Measurements from ENCODE around the gene WDR7. TPM values are rescaled to one million over a fixed set of nuclear protein-coding genes. Genes with fewer than 3 reads are reported as not detected.

WDR7 gene
- total and polyA plus RNA-seq, 12 donors: 3.1 to 32.6 (median 28.0) TPM

DNA sequence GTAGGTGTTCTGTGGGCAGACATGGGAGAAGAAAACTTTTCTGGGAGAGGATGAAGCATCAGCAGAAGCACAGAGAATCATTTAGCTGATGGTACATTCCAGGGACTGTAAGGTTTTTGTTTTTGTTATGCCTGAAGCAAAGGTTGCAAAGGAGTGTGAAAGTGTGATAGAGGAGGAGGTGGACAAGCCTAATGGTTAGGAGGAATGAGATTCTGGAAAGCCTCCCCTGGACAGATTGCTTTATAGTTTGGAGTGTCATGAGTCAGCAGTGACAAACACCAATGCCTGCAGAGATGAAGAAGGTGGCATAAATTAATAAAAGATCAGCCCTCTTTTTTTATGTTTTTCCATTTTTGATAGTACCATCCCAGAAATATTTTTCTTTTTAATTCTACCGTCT is 324.1 kb downstream of the WDR7 start:
- no peak for DNase-seq
- Histone ChIP-seq H3K27me3 (no peaks in the 10 kb centered on the region), H3K4me1 (no peaks in the 10 kb centered on the region), H3K9me3 (no peaks in the 10 kb centered on the region), H3K36me3 (peaks cover 0 to 16% (median 4%) of the 10 kb centered on the region in 9 donors), H3K4me3 (no peak overlapping the region), H3K27ac (no peak overlapping the region)
- intact Hi-C loops (cut with DNase I): no loop called here
- no peak for ATAC-seq
- 96 to 97% methylated on average over 1 of the region's 1 CpG for WGBS, 2 donors
- TF ChIP-seq, protein P1, sequence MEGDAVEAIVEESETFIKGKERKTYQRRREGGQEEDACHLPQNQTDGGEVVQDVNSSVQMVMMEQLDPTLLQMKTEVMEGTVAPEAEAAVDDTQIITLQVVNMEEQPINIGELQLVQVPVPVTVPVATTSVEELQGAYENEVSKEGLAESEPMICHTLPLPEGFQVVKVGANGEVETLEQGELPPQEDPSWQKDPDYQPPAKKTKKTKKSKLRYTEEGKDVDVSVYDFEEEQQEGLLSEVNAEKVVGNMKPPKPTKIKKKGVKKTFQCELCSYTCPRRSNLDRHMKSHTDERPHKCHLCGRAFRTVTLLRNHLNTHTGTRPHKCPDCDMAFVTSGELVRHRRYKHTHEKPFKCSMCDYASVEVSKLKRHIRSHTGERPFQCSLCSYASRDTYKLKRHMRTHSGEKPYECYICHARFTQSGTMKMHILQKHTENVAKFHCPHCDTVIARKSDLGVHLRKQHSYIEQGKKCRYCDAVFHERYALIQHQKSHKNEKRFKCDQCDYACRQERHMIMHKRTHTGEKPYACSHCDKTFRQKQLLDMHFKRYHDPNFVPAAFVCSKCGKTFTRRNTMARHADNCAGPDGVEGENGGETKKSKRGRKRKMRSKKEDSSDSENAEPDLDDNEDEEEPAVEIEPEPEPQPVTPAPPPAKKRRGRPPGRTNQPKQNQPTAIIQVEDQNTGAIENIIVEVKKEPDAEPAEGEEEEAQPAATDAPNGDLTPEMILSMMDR (IDR thresholded peaks at IDR 0.05): no peak

DNA sequence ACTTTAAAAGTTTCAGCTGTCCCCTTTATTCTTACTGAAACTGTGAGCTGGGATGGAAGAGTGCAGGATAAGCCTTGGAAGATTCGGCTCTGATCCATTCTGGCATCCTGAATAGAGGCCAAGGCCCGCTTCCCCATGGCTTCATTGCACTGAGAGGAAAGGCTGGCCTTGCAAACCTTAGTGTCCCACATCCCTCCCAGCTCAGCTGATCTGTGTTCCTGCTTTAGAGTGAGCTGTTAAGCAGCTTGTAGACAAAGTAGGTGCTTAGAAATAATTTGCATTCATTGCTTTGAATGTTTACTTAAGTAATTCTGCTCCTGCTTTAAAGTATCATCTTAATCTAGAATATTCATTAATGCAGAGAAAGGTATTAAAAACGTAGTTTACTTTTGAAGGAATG is 326.1 kb downstream of the WDR7 start:
- 89% methylated on average over 3 of the region's 3 CpGs for WGBS, 2 donors
- Histone ChIP-seq H3K27ac (no peak overlapping the region), H3K36me3 (peaks cover 0 to 16% (median 4%) of the 10 kb centered on the region in 9 donors), H3K4me3 (no peak overlapping the region), H3K27me3 (no peaks in the 10 kb centered on the region), H3K9me3 (no peaks in the 10 kb centered on the region), H3K4me1 (no peaks in the 10 kb centered on the region)
- no peak for ATAC-seq
- TF ChIP-seq, protein P1 (IDR thresholded peaks at IDR 0.05): no peak
- DNase-seq: no peak
- intact Hi-C loops (cut with DNase I): no loop called here

DNA sequence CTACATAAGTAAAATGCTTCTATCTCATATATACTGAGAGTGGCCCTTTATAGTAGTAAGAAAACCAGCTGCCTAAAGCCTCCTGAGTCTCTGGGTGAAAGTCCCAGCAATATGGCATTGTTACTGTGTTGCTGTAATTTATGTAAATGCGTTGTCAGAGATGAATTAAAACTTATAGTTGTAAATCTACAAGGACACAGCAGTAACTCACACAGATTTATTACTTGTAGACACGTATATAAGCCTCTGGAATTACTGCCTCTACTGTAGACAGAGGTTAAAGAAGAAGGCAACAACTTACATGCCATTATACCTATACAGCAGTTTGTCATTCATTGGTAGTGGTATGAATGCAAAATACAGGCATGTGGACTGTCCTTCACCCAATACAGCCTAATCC is 326.6 kb downstream of the WDR7 start:
- no peaks in the 10 kb centered on the region for H3K4me1 ChIP-seq
- DNase-seq (no peak), ATAC-seq (no peak)
- H3K36me3 ChIP-seq: peaks cover 0 to 14% (median 4%) of the 10 kb centered on the region in 9 donors
- H3K27ac ChIP-seq: no peak overlapping the region
- TF ChIP-seq, protein P1 (IDR thresholded peaks at IDR 0.05): no peak
- intact Hi-C loops (cut with DNase I): no loop called here
- no peaks in the 10 kb centered on the region for H3K27me3 ChIP-seq
- no peak overlapping the region for H3K4me3 ChIP-seq
- 93 to 94% methylated on average over 2 of the region's 2 CpGs for WGBS, 2 donors
- no peaks in the 10 kb centered on the region for H3K9me3 ChIP-seq

DNA sequence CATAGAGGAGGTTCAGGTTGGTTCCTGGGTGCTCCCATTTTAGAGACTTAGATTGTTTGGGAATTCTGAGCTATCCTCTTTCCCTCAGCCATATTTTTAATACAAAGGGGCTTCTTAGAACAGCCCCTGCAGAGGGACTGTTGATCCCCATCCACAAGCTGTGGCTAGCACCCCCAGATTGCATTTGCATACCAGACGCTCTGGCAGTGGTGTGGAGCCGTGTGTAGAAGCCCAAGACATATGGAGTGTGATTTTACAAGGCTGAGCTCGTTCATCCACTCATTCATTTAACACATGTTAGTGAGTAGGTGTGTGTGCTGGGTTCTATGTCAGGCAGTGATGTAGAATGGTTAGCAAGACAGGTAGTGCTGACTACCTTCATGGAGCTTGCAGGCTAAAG is 329.0 kb downstream of the WDR7 start:
- DNase-seq (no peak), ATAC-seq (no peak)
- Histone ChIP-seq H3K27ac (no peak overlapping the region), H3K36me3 (peaks cover 0 to 10% (median 0%) of the 10 kb centered on the region in 9 donors), H3K4me3 (no peak overlapping the region), H3K4me1 (no peaks in the 10 kb centered on the region), H3K27me3 (no peaks in the 10 kb centered on the region), H3K9me3 (no peaks in the 10 kb centered on the region)
- 92 to 95% methylated on average over 3 of the region's 3 CpGs for WGBS, 2 donors
- intact Hi-C loops (cut with DNase I): no loop called here
- TF ChIP-seq, protein P1 (IDR thresholded peaks at IDR 0.05): no peak
